Panc1 (cell line): ENCODE measurements around the gene PAK2. TPM values are rescaled to one million over a fixed set of nuclear protein-coding genes. Genes with fewer than 3 reads are reported as not detected.
"Not testable (repeated sequence)": the region's sequence is repeated elsewhere in the genome, so short reads cannot be mapped to it uniquely, and the experiment has no call there.

Experiments used
- ATAC-seq: fragments of 200-7000 bp; cut with Tn5 transposase; 2 replicates; pipeline ENCODE4 v1.9.1; 2020; ENCODE audit warnings: mild to moderate bottlenecking, moderate library complexity
- BruUV-seq: library from RNA; stranded (reverse); fragments of 400-500 nt; replicated peaks from 2 replicates; lab custom pipeline; 2021; lab: Mats Ljungman, UMichigan
- CTCF ChIA-PET: fragments of 300-600 bp; sonication (Branson Sonifier 250); formaldehyde crosslinking; loops from one replicate; lab custom pipeline; 2022; ENCODE audit warnings: antibody characterized with exemption; lab: Charles Lee
- POLR2A ChIA-PET: fragments of 300-600 bp; sonication (Branson Sonifier 250); formaldehyde crosslinking; loops from one replicate; lab custom pipeline; 2022; ENCODE audit warnings: antibody characterized with exemption; lab: Charles Lee
- DNase-seq: peaks from one replicate; pipeline ENCODE4 v3.0.0-alpha.2; 2010; ENCODE audit warnings: low read depth, low spot score
- H3K27ac ChIP-seq: 2 replicates; pipeline ENCODE4 v1.5.1; 2011; ENCODE audit warnings: mild to moderate bottlenecking, low read length, inconsistent platforms
- H3K27me3 ChIP-seq: fragments of 200-500 bp; sonication (Bioruptor generic); 2 replicates; pipeline ENCODE4 v1.6.0; 2014; ENCODE audit warnings: low read length, inconsistent platforms; ENCODE audit not compliant: control insufficient read depth, insufficient read depth
- H3K36me3 ChIP-seq: fragments of 200-500 bp; sonication (Bioruptor generic); 2 replicates; pipeline ENCODE4 v1.5.1; 2014; ENCODE audit warnings: inconsistent platforms, mild to moderate bottlenecking, low read length, moderate library complexity; ENCODE audit not compliant: control insufficient read depth, insufficient read depth
- H3K4me1 ChIP-seq: 2 replicates; pipeline ENCODE4 v1.5.1; 2011; ENCODE audit warnings: inconsistent platforms, mild to moderate bottlenecking, low read length, moderate library complexity; ENCODE audit not compliant: control insufficient read depth, insufficient read depth
- H3K4me3 ChIP-seq, 2 experiments: 2 replicates each; pipeline ENCODE4 v1.5.1; 2011 to 2012; ENCODE audit warnings: low read depth in 2 of 2, low read length in 2 of 2, mild to moderate bottlenecking in 2 of 2, inconsistent platforms in 1 of 2, moderate library complexity in 1 of 2
- H3K9me3 ChIP-seq: fragments of 200-500 bp; sonication (Bioruptor generic); 2 replicates; pipeline ENCODE4 v1.5.1; 2014; ENCODE audit warnings: low read depth, mild to moderate bottlenecking, inconsistent platforms, low read length, moderate library complexity; ENCODE audit not compliant: control insufficient read depth, insufficient read depth
- CTCF ChIP-seq: fragments of 450-650 bp; IDR thresholded peaks from 2 replicates; pipeline ENCODE4 v1.5.1; 2017; ENCODE audit warnings: mild to moderate bottlenecking
- POLR2AphosphoS5 ChIP-seq: IDR thresholded peaks from 2 replicates; pipeline ENCODE4 v1.6.1; 2012; ENCODE audit warnings: mild to moderate bottlenecking, low read depth, low read length, moderate library complexity
- REST ChIP-seq, 2 experiments: IDR thresholded peaks; 2 replicates each; pipeline ENCODE4 v1.6.1; 2011 to 2012; ENCODE audit warnings: low read depth in 2 of 2, control low read depth in 1 of 2, low read length in 1 of 2, mild to moderate bottlenecking in 1 of 2, moderate library complexity in 1 of 2; ENCODE audit not compliant: insufficient read depth in 1 of 2
- SIN3A ChIP-seq: IDR thresholded peaks from 2 replicates; pipeline ENCODE4 v1.6.1; 2012; ENCODE audit warnings: low read depth, mild to moderate bottlenecking, low read length, moderate library complexity, borderline replicate concordance; ENCODE audit not compliant: insufficient read depth
- TCF7L2 ChIP-seq: IDR thresholded peaks from 2 replicates; pipeline ENCODE4 v1.6.1; 2011; ENCODE audit warnings: mild to moderate bottlenecking, low read depth, low read length, inconsistent platforms
- in situ Hi-C: cut with HindIII; loops from 2 replicates; pipeline ENCODE4 v1.10.0; 2016; ENCODE audit warnings: low sequenced_read_pairs, low pct_unique_long_range_greater_than_20kb
- intact Hi-C: fragments of 100-400 bp; cut with micrococcal nuclease; formaldehyde crosslinking; loops from one replicate; pipeline ENCODE4 v1.10.0; 2022; ENCODE audit not compliant: unreplicated experiment
- total RNA-seq: library from RNA; stranded (reverse); gene quantifications from one replicate; pipeline ENCODE4 v1.2.1, GENCODE V29; 2021; ENCODE audit not compliant: unreplicated experiment

The PAK2 gene
- total RNA-seq, 1 experiment from 2014 or later: 185 TPM

- peak; percentile 76 for ATAC-seq
- H3K27me3 ChIP-seq: no peaks in the 10 kb centered on the region
- H3K4me1 ChIP-seq: no peaks in the 10 kb centered on the region
- intact Hi-C loops: no loop called here
- DNase-seq: peak; percentile 58
- TF ChIP-seq SIN3A: no peak
- peak; percentile 92 for TF ChIP-seq CTCF
- TF ChIP-seq POLR2AphosphoS5: peak; percentile 45; the same call in 1 of the 2 replicates
- no peak for TF ChIP-seq TCF7L2
- no peak for TF ChIP-seq REST (IDR thresholded peaks at IDR 0.05; ENCODE audit: insufficient read depth in 1 of 2, low read depth in 2 of 2, low read length in 1 of 2)
- no peak overlapping the region for H3K27ac ChIP-seq
- H3K36me3 ChIP-seq: no peaks in the 10 kb centered on the region
- ChIA-PET CTCF (no interaction called here), POLR2A (no interaction called here)
- no peak overlapping the region for H3K4me3 ChIP-seq
- no TSS peak for BruUV-seq
- no peaks in the 10 kb centered on the region for H3K9me3 ChIP-seq
- in situ Hi-C loops: no loop called here
These were observed 98.3 kb downstream of the PAK2 start for GRCh38 chr3:196837819-196838420.

- H3K36me3 ChIP-seq, H3K27me3 ChIP-seq, H3K27ac ChIP-seq, H3K4me1 ChIP-seq, H3K9me3 ChIP-seq, intact Hi-C loops, H3K4me3 ChIP-seq, DNase-seq, BruUV-seq, POLR2A ChIA-PET, in situ Hi-C loops, CTCF ChIA-PET, ATAC-seq: not testable (repeated sequence)
These were observed 99.7 kb downstream of the PAK2 start for GRCh38 chr3:196839351-196839750.
